ENCODE measurements around the gene CNOT3.
"Not testable (repeated sequence)": the region's sequence is repeated elsewhere in the genome, so short reads cannot be mapped to it uniquely, and the experiment has no call there.

The CNOT3 gene

DNA sequence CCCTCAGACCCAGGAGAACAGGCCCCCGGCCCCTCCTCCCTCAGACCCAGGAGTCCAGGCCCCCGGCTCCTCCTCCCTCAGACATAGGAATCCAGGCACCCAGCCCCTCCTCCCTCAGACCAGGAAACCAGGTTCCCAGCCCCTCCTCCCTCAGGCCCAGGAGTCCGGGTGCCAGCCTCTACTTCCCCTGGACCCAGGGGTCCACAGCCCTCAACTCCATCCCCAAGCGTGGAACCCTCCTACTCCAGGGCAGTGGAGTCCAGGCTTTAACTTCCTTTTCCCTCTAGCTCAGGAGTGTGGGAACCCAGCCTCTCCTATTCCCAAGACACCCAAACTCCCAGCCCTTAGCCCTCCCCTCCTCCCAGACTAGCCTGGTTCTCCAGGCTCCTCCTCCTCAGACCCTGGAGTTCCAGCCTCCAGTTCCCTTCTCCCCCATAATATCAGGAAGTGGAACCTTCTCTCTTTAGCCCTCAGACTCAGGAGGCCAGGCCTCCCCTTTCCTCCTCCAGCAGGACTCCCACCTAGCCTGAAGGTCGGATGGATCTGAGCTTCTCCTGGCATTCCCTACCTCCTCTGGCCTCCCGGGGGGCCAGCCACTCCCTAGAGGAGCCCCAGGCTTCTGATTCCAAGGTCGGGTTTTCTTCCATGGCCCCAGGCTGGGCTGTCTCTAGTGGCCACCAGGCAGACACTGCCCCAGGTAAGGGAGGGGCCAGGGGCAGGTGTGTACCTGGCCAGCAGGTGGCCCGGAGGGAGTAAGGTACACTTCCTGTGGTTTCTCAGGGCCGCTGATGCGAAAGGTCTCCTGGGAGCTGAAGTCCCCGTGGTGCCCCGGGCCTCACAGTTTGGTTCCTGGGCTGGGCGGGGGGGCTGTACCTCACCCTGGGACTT, 35.2 kb downstream of the CNOT3 start, which contains the start of gene TMC4:
Gene TMC4 (minus strand): TSS at position 690 of the 888 bp plus-strand sequence. CDS start 43 bp downstream, at position 647.
- no peak for DNase-seq

DNA sequence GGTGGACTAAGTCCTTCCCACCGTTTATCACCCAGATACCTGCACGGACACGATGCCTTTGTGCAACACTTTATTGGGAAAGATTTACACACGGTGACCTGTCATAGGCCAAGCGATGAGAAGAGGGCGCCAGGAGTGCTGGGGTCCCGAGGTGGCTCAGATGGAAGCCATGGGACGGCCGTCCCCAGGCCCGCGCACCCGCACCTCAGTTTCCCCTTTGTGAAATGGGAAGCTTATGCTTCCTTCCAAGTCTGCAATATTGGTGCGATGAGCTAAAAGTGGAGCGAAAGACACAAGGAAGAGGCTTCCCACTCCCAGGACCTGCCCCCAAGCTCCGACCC, 35.8 kb downstream of the CNOT3 start:
- no peak for DNase-seq

DNA sequence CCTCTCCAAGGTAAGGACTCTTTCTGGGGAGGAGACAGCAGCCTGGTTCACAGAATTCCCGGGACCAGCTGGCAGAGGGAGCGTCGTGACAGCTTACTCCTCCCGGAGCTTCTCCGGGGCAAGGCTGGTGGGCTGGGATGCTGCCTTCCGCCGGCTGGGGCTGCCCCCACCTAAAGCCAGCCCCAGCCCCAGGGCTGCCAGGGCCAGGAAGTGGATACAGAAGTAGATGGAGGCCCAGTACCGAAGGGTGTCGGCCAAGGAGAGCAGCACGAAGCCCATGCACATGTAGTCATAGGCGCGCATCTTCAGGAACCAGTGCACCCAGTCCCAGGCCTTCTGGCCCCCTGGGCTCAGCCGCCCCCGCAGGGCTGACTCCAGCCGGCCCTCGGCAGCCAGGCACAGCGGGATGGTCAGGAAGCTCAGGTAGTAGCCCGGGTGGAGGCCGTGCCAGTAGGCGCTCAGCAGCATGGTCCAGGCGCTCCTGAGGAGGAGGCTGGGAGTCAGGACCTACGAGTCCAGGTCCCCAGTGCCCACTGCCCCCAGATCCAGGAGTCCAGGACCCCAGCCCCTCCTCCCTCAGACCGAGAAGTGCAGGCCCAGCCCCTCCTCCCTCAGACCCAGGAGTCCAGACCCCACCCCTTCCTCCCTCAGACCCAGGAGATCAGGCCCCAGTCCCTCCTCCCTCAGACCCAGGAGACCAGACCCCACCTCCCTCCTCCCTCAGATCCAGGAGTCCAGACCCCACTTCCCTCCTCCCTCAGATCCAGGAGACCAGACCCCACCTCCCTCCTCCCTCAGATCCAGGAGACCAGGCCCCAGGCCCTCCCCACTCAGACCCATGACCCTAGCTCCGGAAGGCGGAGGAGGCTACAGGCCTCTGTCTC, 36.6 kb downstream of the CNOT3 start:
- no peak for DNase-seq

DNA sequence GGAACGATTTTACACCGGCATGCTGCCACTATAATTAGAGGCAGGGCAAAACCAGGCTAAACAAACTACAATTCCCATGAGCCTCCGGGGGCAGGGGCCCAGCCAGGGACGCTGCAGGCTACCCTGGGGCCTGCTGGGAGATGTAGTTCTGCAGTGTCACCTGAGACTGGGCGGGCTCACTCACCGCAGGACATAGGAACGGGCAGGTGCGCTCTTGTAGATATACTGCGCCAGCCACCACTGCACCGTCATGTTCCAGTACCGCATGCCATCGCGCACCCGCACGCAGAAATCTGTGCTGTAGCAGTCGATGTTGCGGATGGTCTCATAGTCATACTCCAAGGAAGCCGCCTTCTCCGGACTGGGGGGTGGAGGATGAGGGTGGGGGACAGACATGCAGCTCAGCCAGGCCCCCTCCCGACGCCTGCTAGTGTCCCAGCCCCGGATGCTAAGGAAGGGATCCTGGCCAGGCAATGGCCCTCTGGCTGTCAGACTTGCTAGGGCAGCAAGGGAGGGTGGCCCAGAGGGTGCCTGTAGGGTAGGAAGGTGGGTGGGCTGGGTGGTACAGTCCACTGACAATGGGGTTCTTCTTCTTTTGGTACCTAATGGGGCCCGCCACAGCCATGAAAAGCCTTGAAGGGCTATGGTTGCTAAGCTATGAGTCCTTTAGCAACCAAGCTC, 41.2 kb downstream of the CNOT3 start:
- DNase-seq: no peak

DNA sequence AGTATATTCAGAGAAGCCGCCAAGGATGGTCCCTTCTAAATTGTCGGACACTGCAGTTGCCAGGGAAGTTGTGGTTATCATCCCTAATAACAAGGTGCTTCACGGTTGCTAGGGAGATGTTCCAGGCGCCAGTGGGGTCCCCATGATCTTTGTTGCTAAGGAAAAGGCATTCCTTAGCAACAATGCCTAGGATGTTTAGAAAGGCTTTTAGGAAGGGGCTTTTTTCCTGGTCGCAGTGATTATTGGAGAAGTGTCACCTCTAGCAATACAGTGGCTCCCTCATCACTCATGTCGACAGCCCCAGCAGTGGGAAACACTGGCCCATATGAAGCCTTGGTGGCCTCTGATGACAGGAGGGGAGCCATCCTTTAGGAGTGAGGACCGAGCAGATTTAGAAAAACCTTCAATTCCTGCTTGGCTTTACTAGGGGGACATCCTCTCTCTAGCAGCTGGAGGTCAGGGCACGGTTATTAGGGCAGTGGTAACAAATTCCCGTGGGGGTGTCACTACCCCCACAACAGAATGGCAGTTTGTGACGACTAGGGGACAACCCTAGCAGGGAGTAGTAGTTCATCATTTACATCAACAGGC, 41.8 kb downstream of the CNOT3 start:
- no peak for DNase-seq

DNA sequence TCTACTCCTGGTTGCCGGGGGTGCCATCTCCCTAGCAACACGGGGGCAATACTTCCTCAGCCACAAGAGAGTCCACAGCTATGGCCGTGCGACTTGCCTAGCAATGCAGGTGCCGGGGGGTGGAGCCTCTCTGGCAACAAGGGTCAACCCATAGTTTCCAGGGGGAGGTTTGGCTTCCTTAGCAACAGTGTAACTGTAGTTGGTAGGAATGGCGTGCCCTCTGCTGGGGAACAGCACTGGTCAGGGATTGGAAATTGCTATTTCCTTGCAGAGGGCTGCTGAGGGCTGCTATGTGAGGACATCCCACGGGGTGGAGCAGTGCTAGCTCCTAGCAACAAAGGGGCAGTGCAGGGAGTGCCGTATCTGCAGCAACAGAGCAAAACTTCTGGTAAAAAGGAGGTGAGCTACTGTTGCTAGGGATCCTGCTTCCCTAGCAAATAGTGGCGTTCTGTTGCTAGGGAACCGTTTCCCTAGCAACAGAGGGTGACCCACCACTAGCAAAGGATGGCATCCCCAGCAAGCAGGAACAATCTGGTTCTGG, 42.4 kb downstream of the CNOT3 start:
- DNase-seq: peak; percentile 40

DNA sequence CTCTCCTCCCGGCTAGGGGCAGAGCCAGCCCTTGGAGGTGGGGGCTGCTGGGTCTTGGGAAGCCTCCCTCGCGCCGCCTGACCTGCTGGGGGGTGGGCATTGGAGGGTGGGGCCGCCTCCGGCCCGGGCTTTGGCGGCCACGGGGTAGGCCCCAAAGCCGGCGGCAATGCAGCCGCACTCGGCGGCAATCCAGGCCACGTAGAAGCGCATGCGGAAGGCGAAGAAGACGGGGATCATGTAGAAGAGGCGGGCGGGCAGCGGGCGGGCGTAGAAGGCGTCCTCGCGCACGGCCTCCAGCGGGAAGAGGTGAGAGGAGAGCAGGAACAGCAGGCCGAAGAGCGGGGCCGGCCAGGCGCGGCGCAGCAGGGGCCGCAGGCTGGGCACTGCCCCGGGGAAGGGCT, 43.1 kb downstream of the CNOT3 start:
- DNase-seq: no peak

DNA sequence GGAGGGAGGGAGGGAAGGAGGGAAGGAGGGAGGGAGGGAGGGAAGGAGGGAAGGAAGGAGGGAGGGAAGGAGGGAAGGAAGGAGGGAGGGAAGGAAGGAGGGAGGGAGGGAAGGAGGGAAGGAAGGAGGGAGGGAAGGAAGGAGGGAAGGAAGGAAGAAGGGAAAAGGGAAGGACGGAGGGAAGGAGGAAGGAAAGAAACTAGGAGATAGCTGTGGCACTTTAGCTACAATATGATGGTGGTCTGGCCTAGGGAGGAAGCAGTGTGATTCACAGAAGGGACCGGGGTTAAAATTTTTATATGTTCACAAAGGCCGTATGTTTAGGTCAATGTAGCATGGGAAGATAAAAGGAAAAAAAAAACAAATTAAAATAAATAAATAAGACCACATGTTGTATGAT, 44.3 kb downstream of the CNOT3 start:
- not testable (repeated sequence) for DNase-seq

DNA sequence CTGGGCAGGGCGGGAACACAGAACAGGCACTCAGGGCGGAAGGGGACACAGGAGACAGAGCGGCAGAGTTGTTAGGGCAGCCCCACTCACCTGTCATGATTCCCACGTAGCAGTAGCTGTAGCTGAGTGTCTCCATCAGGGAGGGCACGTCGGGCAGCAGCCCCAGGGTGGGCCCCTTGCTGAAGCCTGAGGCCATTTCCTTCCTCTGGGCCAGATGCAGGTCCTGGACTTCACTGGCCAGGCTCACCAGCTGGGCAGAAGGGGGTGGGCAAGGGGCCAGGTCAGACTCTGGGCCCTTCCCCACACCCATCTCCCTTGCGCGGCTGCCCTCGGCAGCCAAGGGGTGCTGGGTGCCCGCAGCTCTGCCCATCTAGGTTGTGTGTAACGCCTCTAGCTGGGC, 45.9 kb downstream of the CNOT3 start:
- no peak for DNase-seq

DNA sequence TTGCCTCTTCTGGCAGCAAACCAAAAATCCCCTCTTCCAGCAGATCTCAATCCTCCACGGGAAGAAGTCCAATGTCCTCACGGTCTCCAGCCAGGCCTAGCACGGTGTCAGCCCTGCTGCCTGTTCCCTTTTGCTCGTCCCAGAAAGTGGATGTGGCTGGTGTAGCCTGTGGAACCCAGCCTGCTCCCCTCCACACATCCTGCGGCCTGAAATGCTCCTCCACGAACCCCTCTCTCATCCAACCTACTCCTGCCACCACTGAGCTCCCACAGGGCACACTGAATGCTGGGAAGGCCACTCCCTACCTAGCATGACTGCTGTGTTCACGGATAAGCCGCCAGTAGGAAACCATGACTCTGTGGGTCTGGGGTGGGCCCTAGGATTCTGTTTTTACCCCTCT, 48.8 kb downstream of the CNOT3 start:
- DNase-seq: no peak

DNA sequence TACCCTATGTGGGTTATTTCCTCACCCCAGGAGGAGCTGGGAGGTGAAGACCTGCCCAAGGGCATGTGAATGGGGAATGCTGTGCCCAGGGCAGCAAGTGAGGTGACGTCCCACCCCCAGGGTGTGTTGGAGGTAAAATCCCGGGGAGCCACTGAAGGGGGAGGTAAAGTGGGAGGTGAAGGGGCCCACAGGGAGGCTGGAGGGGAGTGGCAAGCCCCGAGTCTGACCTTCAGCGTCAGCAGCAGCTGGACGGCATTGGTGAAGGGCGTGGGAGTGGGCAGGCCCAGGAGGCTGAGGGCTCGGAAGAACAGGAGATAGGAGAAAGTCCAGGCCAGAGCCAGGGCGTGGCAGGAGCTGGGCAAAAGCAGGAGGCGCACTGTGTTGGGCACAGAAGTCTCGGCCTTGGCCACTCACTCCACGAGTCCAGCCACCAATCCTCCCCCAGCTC, 49.4 kb downstream of the CNOT3 start:
- no peak for DNase-seq

DNA sequence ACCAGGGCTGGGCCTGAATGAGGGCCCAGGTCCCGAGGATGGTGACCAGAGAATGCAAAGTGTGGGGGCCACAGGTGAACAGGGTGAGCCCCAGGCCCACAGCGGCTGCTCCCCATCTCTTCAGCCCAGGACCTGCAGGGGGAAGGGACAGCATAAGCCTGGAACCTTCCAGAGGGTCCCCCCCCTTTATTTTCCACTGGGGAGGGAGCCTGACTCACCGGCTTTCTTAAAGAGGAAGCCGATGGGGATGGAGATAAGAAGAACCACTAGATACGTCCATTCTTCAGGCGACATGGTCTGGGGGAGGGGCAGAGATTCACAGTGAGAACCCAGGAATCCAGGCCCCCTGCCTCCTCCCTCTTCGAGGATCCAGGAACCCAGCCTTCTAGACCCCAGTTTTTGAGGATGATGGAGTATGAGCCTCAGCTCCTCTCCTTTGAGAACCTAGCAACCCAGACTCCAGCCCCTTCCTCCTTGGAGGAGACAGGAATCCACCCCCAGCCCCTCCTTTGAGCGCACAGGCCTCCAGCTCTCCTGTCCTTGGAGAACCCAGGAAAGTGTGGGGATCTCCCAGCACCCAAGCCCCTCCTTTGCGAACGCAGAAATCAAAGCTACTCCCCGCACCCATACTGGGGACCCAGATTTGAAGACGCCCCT, 50.8 kb downstream of the CNOT3 start:
- peak; percentile 49 for DNase-seq

DNA sequence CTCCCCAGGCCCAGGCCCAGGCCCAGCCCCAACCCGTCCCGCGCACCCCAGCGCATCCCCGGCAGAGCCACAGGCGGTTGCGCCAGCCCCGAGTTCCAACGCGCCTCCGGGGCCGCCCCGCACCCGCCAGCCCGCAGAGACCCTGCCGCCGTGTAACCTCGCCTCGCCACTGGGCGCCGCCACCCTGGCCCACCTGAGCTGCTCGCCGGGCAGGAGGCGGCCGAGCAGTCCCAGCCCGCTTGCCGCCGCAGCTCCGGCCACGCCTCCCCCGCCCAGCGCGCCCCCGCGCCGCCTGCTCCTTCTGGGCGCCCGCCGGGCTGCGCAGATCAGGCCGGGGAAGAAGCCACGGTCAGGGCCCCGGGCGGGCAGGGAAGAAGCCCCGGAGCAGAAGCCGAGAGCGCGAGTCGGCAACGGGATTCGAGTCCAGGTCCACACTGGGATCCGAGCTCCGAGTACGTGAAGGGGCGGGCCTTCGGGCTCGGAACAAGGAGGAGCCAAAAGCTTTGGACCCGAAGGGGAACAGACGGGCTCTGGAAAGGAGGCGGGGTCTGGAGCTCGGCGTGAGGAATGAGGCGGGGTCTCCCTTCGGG, 51.7 kb downstream of the CNOT3 start, which contains the start of gene MBOAT7:
Gene MBOAT7 (minus strand): TSS at position 436 of the 590 bp plus-strand sequence. CDS start 1,072 bp downstream, outside the sequence.
- DNase-seq: no peak

DNA sequence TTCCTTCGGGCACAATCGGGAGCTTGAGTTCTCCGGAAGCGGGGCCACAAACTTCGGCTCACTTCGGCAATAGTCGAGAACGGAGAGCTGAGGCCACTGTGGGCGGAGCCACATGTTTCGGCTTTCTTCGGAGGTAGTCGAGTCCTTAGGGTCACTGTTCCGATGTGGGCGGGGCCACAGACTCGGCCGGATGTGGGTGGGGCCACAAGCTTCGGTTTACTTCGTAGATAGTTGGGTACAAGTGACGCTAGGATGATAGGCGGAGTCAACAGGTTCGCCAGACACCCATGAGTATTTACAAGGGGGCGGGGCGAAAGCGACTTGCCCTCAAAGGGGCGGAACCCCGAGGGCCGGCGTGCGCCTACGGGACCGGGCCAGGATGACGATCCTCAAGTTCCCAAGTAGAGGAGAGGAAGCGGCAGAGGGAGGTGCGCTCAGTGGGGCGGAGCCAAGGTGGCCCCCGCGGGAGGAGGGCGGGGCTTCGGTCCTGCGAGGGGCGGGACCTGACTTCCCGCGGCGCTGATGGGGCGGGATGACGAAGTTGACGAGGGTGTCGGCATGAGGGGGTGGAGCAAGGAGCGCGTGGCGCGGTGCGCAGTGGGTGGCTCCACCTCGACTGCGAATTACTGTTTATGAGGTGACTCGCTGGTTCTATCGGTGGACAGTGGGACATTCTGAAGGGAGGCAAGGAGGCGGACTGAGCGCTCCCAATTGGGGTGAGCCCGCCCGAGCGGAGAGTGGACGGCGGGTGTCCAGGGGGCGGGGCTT, 52.4 kb downstream of the CNOT3 start:
- peak; percentile 100 for DNase-seq

DNA sequence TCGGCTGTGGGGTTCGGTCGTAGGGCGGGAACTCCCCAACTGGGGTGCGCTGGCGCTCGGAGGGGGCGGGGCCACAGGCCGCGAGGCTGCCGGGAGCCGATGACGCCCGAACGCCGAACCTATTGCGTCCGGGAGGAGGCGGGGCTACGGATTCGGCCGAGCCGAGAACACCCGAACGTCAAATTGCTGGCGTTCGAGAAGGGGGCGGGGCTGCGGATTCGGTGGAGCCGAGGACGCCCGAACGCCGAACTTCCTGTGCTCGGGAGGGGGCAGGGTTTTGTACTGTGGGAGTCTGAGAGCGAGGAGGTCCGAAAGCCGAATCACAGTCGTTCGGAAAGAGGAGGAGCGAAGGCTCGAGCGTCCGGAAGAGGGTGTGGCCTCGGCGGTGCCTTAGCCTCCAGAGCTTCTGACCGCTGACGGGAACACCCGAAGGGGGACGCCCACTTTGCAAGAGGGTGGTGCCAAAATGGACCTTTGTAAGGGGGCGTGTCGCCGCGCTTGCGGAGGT, 53.0 kb downstream of the CNOT3 start:
- DNase-seq: peak; percentile 100

DNA sequence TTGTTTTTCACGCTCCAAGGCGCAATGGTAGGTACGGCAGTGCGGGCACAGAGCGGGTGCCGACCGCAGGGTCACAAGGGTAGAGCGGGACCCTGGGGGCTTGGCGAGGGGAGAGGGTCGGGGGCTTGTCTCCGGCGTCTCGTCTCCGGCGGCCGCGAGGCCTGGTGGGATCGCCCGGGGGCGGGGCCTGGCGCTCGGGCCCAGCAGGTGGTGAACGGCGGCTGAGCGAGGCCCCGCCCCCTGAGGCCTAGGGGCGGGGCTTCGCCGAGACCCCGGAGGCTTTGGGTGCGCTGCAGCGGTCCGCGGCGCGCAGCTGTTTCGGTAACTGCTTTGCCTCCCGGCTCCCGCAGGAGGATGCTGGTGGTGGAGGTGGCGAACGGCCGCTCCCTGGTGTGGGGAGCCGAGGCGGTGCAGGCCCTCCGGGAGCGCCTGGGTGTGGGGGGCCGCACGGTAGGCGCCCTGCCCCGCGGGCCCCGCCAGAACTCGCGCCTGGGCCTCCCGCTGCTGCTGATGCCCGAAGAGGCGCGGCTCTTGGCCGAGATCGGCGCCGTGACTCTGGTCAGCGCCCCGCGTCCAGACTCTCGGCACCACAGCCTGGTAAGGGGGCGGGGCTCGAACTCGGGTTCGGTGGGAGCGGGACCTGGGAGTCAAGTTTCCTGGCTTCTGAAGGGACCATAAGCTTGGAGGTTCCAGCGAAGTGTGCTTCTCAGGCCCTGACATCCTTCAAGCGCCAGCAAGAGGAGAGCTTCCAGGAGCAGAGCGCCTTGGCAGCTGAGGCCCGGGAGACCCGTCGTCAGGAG, 53.6 kb downstream of the CNOT3 start, which contains the start of gene TSEN34:
Gene TSEN34 (plus strand): TSS at position 298 of the 800 bp plus-strand sequence. CDS start 57 bp downstream, at position 355.
- DNase-seq: peak; percentile 78

DNA sequence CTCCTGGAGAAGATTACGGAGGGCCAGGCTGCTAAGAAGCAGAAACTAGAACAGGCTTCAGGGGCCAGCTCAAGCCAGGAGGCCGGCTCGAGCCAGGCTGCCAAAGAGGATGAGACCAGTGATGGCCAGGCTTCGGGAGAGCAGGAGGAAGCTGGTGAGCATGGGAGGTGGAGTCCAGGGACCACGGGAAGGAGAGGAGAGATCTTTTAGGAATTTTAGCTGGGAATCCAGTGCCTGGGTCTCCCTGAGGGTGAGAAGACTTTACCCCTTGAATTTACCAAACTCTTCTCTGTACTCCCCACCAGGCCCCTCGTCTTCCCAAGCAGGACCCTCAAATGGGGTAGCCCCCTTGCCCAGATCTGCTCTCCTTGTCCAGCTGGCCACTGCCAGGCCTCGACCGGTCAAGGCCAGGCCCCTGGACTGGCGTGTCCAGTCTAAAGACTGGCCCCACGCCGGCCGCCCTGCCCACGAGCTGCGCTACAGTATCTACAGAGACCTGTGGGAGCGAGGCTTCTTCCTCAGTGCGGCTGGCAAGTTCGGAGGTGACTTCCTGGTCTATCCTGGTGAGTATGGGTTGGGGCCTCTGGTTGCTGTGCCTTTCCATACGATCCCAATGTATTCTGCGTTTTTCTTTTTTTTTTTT, 54.4 kb downstream of the CNOT3 start:
- DNase-seq: no peak

DNA sequence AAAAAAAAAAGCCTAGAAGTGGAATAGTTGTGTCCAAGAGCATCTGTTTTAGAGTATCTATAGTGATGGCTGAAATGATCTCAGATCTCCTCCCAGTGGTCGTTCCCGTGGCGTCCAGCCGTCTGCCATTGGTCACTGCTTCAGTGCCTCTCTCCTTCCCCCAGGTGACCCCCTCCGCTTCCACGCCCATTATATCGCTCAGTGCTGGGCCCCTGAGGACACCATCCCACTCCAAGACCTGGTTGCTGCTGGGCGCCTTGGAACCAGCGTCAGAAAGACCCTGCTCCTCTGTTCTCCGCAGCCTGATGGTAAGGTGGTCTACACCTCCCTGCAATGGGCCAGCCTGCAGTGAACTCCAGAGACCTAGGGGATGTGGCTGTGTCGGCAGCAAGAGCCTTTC, 55.4 kb downstream of the CNOT3 start:
- no peak for DNase-seq

DNA sequence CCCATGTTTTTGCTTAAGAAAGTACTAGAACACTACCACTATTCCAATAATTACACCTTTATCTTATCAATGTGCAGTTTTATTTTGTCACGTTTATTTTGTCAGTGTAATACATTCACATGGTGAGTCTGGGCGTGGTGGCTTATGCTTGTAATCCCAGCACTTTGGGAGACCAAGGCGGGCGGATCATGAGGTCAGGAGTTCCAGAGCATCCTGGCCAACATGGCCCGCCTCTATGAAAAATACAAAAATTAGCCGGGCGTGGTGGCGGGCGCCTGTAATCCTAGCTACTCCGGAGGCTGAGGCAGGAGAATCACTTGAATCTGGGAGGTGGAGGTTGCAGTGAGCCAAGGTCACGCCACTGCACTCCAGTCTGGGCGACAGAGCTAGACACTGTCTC, 56.9 kb downstream of the CNOT3 start:
- DNase-seq: not testable (repeated sequence)
